ENCODE measurements around the gene PHTF2.

DNA sequence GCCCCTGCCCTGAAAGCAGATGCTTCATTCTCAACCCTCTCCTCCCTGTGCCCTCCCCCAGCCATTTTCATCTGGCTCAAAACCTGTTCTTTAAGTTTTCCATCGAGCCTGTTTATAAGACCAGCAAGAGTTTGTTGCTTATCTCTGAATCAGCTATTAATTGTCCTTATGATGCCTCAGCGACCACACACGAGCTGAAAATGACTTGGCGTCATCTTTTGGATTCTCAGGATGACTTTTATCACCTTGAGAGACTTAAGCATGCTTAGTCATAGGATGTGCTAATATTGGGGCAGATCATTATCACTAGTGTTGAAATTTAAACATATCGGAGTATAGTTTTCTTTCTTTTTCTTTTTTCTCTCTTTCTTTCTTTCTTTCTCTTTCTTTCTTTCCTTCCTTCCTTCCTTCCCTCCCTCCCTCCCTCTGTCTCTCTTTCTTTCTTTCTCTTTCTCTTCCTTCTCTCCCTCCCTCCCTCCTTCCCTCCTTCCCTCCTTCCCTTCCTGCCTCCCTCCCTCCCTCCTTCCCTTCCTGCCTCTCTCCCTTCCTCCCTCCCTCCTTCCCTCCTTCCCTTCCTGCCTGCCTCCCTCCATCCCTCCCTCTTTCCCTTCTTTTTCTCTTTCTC is 184.5 kb downstream of the PHTF2 start:
- TF ChIP-seq CTCF (IDR thresholded peaks at IDR 0.05), result no peak
- no peak for TF ChIP-seq POLR2A (IDR thresholded peaks at IDR 0.05)
- no peak for TF ChIP-seq EP300 (IDR thresholded peaks at IDR 0.05)

Measured in ovary (tissue), 3 donors.